Chondrocyte (in vitro differentiated cells): ENCODE measurements around the gene PREX1. TPM values are rescaled to one million over a fixed set of nuclear protein-coding genes. Genes with fewer than 3 reads are reported as not detected.

Experiments
- DNase-seq: peaks from one replicate; pipeline ENCODE4 v3.0.0; 2021; ENCODE audit warnings: mixed read lengths, low spot score
- H3K27ac Mint-ChIP-seq: one replicate; pipeline ENCODE4 v1.8.0; 2021; ENCODE audit warnings: mild to moderate bottlenecking, moderate library complexity, mixed read lengths; ENCODE audit not compliant: unreplicated experiment
- H3K27me3 Mint-ChIP-seq: 2 replicates; pipeline ENCODE4 v1.8.0; 2021; ENCODE audit warnings: low read depth, mixed read lengths
- H3K36me3 Mint-ChIP-seq: 2 replicates; pipeline ENCODE4 v1.8.0; 2021; ENCODE audit warnings: low read depth, mixed read lengths
- H3K4me1 Mint-ChIP-seq: 2 replicates; pipeline ENCODE4 v1.8.0; 2021; ENCODE audit warnings: low read depth, mild to moderate bottlenecking, mixed read lengths
- H3K4me3 Mint-ChIP-seq: one replicate; pipeline ENCODE4 v1.8.0; 2021; ENCODE audit warnings: mild to moderate bottlenecking, moderate library complexity, mixed read lengths; ENCODE audit not compliant: unreplicated experiment
- H3K9me3 Mint-ChIP-seq: 2 replicates; pipeline ENCODE4 v1.8.0; 2021; ENCODE audit warnings: low read depth, mixed read lengths
- CTCF ChIP-seq: fragments of 200-600 bp; sonication (generic); IDR thresholded peaks from 2 replicates; pipeline ENCODE4 v1.5.0; 2021; ENCODE audit warnings: antibody characterized with exemption, mild to moderate bottlenecking, moderate library complexity
- total RNA-seq: library from RNA; stranded (reverse); gene quantifications from 3 replicates; pipeline ENCODE4 v1.2.1, GENCODE V29; 2021

Gene PREX1
- total RNA-seq, 1 donor from 2014 or later = 3.0 TPM

- Mint-ChIP-seq H3K4me1 (peaks cover 21% of the 10 kb centered on the region), H3K9me3 (no peaks in the 10 kb centered on the region), H3K27me3 (peaks cover 3% of the 10 kb centered on the region), H3K4me3 (no peak overlapping the region), H3K27ac (no peak overlapping the region), H3K36me3 (no peaks in the 10 kb centered on the region)
- no peak for DNase-seq
- no peak for TF ChIP-seq CTCF
These were observed 6.4 kb downstream of the PREX1 start for GRCh38 chr20:48821261-48821920.

GRCh38 chr20:48820649-48820973 lies 7.2 kb downstream of the PREX1 start:
- Mint-ChIP-seq H3K9me3 (no peaks in the 10 kb centered on the region), H3K27ac (no peak overlapping the region), H3K36me3 (no peaks in the 10 kb centered on the region), H3K4me1 (peaks cover 14% of the 10 kb centered on the region), H3K4me3 (no peak overlapping the region), H3K27me3 (peaks cover 3% of the 10 kb centered on the region)
- DNase-seq = no peak
- no peak for TF ChIP-seq CTCF

DNA sequence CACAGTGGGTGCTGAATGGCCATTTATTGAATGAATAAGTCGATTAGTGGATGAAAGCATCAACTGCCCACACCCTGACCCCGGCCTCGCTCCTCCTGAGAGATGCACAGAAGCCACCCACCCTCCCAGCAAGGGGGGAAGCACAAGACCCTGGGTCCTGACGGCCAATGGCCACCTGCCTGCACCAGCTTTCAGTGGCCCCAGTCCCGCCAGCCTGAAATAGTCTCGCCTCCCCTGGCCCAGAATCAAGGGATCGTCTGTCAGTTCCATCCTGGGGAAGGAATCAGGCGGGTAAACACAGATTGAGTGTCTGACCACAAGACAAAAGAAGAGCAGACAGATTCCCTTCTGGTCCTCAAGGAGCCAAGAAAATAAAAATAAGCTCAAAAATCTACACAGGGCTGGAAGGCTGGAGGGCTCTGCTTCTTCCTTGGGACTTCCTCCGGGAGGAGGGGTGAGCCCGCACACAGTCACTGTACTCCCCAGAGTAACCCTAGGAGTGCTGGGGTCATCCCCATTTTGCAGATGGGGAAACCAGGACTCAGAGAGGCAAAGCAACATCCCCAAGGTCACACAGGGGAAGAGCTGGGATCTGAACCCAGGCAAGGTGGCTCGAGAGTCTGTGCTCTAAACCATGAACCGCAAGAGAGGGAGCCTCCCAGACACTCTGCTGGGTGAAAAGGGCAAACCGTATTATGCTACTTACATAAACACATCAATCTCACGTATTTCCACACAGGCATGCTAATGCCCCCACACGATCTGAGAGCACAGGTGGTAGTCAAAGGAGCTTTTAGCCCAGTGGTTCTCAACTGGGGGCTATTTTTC lies 7.8 kb downstream of the PREX1 start:
- H3K9me3 Mint-ChIP-seq = no peaks in the 10 kb centered on the region
- H3K27me3 Mint-ChIP-seq = peaks cover 3% of the 10 kb centered on the region
- H3K4me3 Mint-ChIP-seq = no peak overlapping the region
- no peak for DNase-seq
- peaks cover 9% of the 10 kb centered on the region for H3K4me1 Mint-ChIP-seq
- TF ChIP-seq CTCF = no peak
- H3K36me3 Mint-ChIP-seq = no peaks in the 10 kb centered on the region
- H3K27ac Mint-ChIP-seq = no peak overlapping the region

DNA sequence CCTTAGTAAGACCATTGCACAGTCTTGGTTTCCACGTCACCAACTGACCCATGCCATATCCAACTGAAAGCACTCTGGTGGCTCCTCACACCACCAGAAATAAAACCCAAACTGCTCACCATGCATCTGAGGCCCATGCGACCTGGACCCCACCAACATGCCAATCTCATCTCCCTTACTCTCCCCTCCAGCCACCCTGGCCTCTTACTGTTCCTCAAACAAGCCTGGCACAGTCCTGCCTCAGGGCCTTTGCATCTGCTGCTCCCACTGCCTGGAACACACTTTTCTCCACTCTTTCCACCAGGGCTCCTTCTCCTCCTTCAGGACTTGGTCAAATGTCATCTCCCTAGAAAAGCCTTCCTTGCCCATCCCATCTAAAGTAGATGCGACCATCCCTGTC lies 8.7 kb downstream of the PREX1 start:
- Mint-ChIP-seq H3K4me1 (peaks cover 3% of the 10 kb centered on the region), H3K4me3 (no peak overlapping the region), H3K27ac (no peak overlapping the region), H3K9me3 (peaks cover 3% of the 10 kb centered on the region), H3K36me3 (no peaks in the 10 kb centered on the region), H3K27me3 (peaks cover 3% of the 10 kb centered on the region)
- TF ChIP-seq CTCF = no peak
- no peak for DNase-seq

GRCh38 chr20:48818481-48818987 lies 9.3 kb downstream of the PREX1 start:
- no peak for TF ChIP-seq CTCF

More at GRCh38 chr20:48818481-48818987, 9.3 kb downstream of the PREX1 start:
- Mint-ChIP-seq H3K4me3 (no peak overlapping the region), H3K9me3 (peaks cover 3% of the 10 kb centered on the region), H3K27ac (no peak overlapping the region), H3K27me3 (peaks cover 3% of the 10 kb centered on the region), H3K4me1 (no peaks in the 10 kb centered on the region), H3K36me3 (no peaks in the 10 kb centered on the region)
- DNase-seq = no peak
